Left ventricle myocardium inferior (tissue), 1 donor: ENCODE measurements around the gene SNX8. TPM values are rescaled to one million over a fixed set of nuclear protein-coding genes. Genes with fewer than 3 reads are reported as not detected.

Experiments used
- DNase-seq: peaks from one replicate; pipeline ENCODE4 v3.0.0-alpha.2; 2020
- H3K27ac ChIP-seq: fragments of 200-600 bp; replicated peaks from 2 replicates; pipeline ENCODE4 v1.8.0; 2021
- H3K27me3 ChIP-seq: fragments of 200-600 bp; 2 replicates; pipeline ENCODE4 v1.8.0; 2021; ENCODE audit warnings: low read depth
- H3K36me3 ChIP-seq: fragments of 200-600 bp; 2 replicates; pipeline ENCODE4 v1.8.0; 2021
- H3K4me1 ChIP-seq: fragments of 200-600 bp; 2 replicates; pipeline ENCODE4 v1.8.0; 2021
- H3K4me3 ChIP-seq: fragments of 200-600 bp; 2 replicates; pipeline ENCODE4 v1.8.0; 2021; ENCODE audit warnings: mild to moderate bottlenecking, moderate library complexity
- H3K9me3 ChIP-seq: fragments of 200-600 bp; replicated peaks from 2 replicates; pipeline ENCODE4 v1.8.0; 2021
- intact Hi-C: fragments of 100-400 bp; cut with micrococcal nuclease; formaldehyde crosslinking; loops from one replicate; pipeline ENCODE4 v1.11.0; 2022
- total RNA-seq: library from RNA; stranded (reverse); fragmentation: NEBNext Ultra II Directional; extraction: Animal tissue kit (Norgen Biotek cat#: 25700); gene quantifications from one replicate; pipeline ENCODE4 v1.2.1, GENCODE V29; 2021
- TF ChIP-seq, protein P1 (sequence below): fragments of 200-600 bp; IDR thresholded peaks from 2 replicates; pipeline ENCODE4 v1.8.0; 2021; ENCODE audit warnings: antibody characterized with exemption, mild to moderate bottlenecking, borderline replicate concordance
- donor health status: DM: no; HTN: yes; CAD: no; lungs with severe emphysema.

Gene SNX8
- total RNA-seq, 1 donor from 2014 or later, result 16.8 TPM

DNA sequence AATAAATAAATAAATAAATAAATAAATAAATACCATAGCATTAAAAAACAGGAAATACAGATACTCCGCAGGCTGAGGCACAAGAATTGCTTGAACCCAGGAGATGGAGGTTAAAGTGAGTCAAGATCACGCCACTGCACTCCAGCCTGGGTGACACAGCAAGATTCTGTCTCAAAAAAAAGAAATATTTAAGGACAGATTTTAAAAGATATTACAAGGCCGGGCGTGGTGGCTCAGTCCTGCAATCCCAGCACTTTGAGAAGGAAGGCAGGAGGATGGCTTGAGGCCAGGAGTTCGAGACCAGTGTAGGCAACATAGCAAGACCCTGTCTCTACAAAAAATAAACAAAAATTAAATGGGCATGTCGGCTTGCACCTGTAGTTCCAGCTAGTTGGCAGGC, 17.5 kb upstream of the SNX8 start:
- Histone ChIP-seq H3K4me3 (no peak overlapping the region), H3K36me3 (no peaks in the 10 kb centered on the region), H3K9me3 (no peaks in the 10 kb centered on the region), H3K4me1 (no peaks in the 10 kb centered on the region), H3K27ac (no peak overlapping the region), H3K27me3 (no peaks in the 10 kb centered on the region)
- TF ChIP-seq, protein P1, sequence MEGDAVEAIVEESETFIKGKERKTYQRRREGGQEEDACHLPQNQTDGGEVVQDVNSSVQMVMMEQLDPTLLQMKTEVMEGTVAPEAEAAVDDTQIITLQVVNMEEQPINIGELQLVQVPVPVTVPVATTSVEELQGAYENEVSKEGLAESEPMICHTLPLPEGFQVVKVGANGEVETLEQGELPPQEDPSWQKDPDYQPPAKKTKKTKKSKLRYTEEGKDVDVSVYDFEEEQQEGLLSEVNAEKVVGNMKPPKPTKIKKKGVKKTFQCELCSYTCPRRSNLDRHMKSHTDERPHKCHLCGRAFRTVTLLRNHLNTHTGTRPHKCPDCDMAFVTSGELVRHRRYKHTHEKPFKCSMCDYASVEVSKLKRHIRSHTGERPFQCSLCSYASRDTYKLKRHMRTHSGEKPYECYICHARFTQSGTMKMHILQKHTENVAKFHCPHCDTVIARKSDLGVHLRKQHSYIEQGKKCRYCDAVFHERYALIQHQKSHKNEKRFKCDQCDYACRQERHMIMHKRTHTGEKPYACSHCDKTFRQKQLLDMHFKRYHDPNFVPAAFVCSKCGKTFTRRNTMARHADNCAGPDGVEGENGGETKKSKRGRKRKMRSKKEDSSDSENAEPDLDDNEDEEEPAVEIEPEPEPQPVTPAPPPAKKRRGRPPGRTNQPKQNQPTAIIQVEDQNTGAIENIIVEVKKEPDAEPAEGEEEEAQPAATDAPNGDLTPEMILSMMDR, result no peak
- DNase-seq, result no peak
- intact Hi-C loops, result no loop called here

DNA sequence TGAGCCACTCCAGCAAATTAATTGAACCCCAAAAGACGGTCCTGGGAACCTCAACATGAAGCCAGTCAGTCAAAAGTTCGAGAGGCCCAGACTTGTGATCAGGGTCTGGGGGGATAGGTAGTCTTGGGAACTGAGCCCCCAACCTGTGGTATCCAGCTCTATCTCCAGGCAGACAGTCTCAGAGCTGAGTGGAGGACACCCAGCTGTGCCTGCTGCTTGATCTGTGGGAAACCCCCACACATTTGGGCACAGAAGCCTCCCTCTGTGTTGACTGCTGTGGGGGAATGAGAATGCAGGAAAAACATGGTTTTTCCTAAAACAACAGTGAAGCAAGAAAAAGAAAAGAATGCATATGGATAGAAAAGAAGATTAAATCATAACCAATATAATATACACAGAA, 16.3 kb upstream of the SNX8 start:
- no peaks in the 10 kb centered on the region for H3K4me1 ChIP-seq
- intact Hi-C loops, result no loop called here
- TF ChIP-seq, protein P1, result no peak

DNA sequence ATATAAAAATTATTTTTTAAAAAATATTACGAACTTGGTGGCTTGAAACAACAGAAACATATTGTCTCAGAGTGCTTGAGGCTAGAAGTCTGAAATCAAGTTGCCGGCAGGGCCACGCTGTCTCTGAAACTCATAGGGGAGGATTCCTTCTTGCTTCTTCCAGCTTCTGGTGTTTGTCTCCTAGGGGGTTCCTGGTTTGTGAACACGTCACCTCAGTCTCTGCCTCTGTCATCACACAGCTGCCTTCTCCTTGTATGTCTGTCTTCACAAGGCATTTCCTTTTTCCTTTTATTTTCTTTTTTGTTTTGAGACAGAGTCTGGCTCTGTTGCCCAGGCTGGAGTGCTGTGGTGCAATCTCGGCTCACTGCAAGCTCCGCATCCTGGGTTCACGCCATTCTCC, 12.7 kb upstream of the SNX8 start:
- no peaks in the 10 kb centered on the region for H3K4me1 ChIP-seq
- no peak for DNase-seq
- H3K27ac ChIP-seq, result no peak overlapping the region

More for the DNA sequence above, 16.3 kb upstream of the SNX8 start:
- H3K9me3 ChIP-seq, result no peaks in the 10 kb centered on the region
- DNase-seq, result no peak
- no peak overlapping the region for H3K4me3 ChIP-seq
- no peaks in the 10 kb centered on the region for H3K36me3 ChIP-seq
- no peaks in the 10 kb centered on the region for H3K27me3 ChIP-seq
- H3K27ac ChIP-seq, result no peak overlapping the region

DNA sequence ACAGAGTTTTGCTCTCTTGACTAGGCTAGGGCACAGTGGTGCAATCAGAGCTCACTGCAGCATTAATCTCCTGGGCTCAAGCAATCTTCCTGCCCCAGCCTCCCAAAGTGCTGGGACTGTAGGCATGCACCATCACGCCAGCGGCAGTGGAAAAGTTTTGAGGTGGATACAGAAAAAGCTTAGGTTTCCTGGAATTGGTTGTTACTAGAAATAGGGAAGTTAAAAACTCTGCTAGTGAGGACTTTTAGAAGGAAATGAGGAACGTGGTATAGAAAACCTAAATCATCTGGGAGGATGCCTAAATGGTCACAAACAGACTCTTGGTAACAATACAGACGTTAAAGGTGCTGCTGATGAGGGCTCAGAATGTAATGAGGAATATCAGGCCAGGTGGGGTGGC, 10.9 kb upstream of the SNX8 start:
- Histone ChIP-seq H3K27ac (peak overlapping the region; percentile 30), H3K9me3 (no peaks in the 10 kb centered on the region), H3K27me3 (no peaks in the 10 kb centered on the region), H3K36me3 (no peaks in the 10 kb centered on the region), H3K4me1 (no peaks in the 10 kb centered on the region), H3K4me3 (no peak overlapping the region)
- DNase-seq, result no peak
- TF ChIP-seq, protein P1, result no peak
- intact Hi-C loops, result no loop called here

More for the DNA sequence above, 12.7 kb upstream of the SNX8 start:
- TF ChIP-seq, protein P1, result no peak
- H3K27me3 ChIP-seq, result no peaks in the 10 kb centered on the region
- no peaks in the 10 kb centered on the region for H3K36me3 ChIP-seq
- no peaks in the 10 kb centered on the region for H3K9me3 ChIP-seq
- H3K4me3 ChIP-seq, result no peak overlapping the region
- intact Hi-C loops, result no loop called here

DNA sequence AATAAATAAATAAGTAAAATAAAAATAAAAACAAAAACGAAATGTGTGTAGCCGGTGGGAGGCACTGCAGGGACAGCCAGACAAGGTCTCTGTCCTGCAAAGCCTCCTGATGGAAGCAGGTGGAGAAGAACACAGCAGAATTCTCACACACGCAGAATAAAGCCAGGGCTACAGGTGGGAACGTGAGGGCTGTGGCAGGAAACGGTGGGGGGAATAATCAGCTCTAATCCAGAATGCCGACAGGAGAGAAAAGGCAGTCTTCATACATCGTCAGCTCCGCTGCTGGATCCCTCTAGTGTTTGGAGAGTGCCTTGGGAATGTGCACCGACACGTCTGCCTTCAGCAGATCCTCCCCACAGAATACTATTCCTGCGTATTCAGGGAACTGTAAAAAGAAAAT, 6.8 kb upstream of the SNX8 start:
- TF ChIP-seq, protein P1, result no peak
- Histone ChIP-seq H3K27ac (no peak overlapping the region), H3K4me1 (no peaks in the 10 kb centered on the region), H3K4me3 (no peak overlapping the region), H3K27me3 (no peaks in the 10 kb centered on the region), H3K36me3 (no peaks in the 10 kb centered on the region), H3K9me3 (no peaks in the 10 kb centered on the region)
- DNase-seq, result no peak
- intact Hi-C loops, result no loop called here
